Subcutaneous adipose tissue (tissue), 4 donors: ENCODE measurements around the gene PWWP2B. TPM values are rescaled to one million over a fixed set of nuclear protein-coding genes. Genes with fewer than 3 reads are reported as not detected.

Source experiments
- CTCF ChIP-seq: fragments of 450-650 bp; IDR thresholded peaks from one replicate; pipeline ENCODE4 v1.5.1; 2016; ENCODE audit warnings: low read depth, mild to moderate bottlenecking, control low read depth, antibody characterized with exemption, moderate library complexity
- total RNA-seq, 4 donors: library from RNA; depleted of rRNA; stranded (reverse); fragments of >200 nt; gene quantifications; one replicate each; pipeline ENCODE4 v1.1.0, GENCODE V29; 2016

The PWWP2B gene
- total RNA-seq, 4 donors from 2014 or later = 9.0 to 24.9 (median 9.6) TPM

- TF ChIP-seq CTCF = no peak
Observed at GRCh38 chr10:132428486-132428995, 31.5 kb downstream of the PWWP2B start.

GRCh38 chr10:132429281-132430230 is 32.6 kb downstream of the PWWP2B start:
- TF ChIP-seq CTCF = no peak

- no peak for TF ChIP-seq CTCF
Observed at GRCh38 chr10:132430231-132430743, 33.3 kb downstream of the PWWP2B start.

- no peak for TF ChIP-seq CTCF
Observed at GRCh38 chr10:132430861-132431271, 33.9 kb downstream of the PWWP2B start.

- no peak for TF ChIP-seq CTCF
Observed at GRCh38 chr10:132431537-132432175, 34.7 kb downstream of the PWWP2B start.

- no peak for TF ChIP-seq CTCF
Observed at GRCh38 chr10:132432176-132432540, 35.2 kb downstream of the PWWP2B start.
